Left ventricle myocardium inferior (tissue), 1 donor: ENCODE measurements around the gene SETBP1. TPM values are rescaled to one million over a fixed set of nuclear protein-coding genes. Genes with fewer than 3 reads are reported as not detected.

Source experiments
- DNase-seq: peaks from one replicate; pipeline ENCODE4 v3.0.0-alpha.2; 2020
- H3K27ac ChIP-seq: fragments of 200-600 bp; replicated peaks from 2 replicates; pipeline ENCODE4 v1.8.0; 2021
- H3K27me3 ChIP-seq: fragments of 200-600 bp; 2 replicates; pipeline ENCODE4 v1.8.0; 2021; ENCODE audit warnings: low read depth
- H3K36me3 ChIP-seq: fragments of 200-600 bp; 2 replicates; pipeline ENCODE4 v1.8.0; 2021
- H3K4me1 ChIP-seq: fragments of 200-600 bp; 2 replicates; pipeline ENCODE4 v1.8.0; 2021
- H3K4me3 ChIP-seq: fragments of 200-600 bp; 2 replicates; pipeline ENCODE4 v1.8.0; 2021; ENCODE audit warnings: mild to moderate bottlenecking, moderate library complexity
- H3K9me3 ChIP-seq: fragments of 200-600 bp; replicated peaks from 2 replicates; pipeline ENCODE4 v1.8.0; 2021
- CTCF ChIP-seq: fragments of 200-600 bp; IDR thresholded peaks from 2 replicates; pipeline ENCODE4 v1.8.0; 2021; ENCODE audit warnings: antibody characterized with exemption, mild to moderate bottlenecking, borderline replicate concordance
- intact Hi-C: fragments of 100-400 bp; cut with micrococcal nuclease; formaldehyde crosslinking; loops from one replicate; pipeline ENCODE4 v1.11.0; 2022
- total RNA-seq: library from RNA; stranded (reverse); fragmentation: NEBNext Ultra II Directional; extraction: Animal tissue kit (Norgen Biotek cat#: 25700); gene quantifications from one replicate; pipeline ENCODE4 v1.2.1, GENCODE V29; 2021
- donor health status: DM: no; HTN: yes; CAD: no; lungs with severe emphysema.

Gene SETBP1
- total RNA-seq, 1 donor from 2014 or later, result 10.3 TPM

GRCh38 chr18:44837482-44838180 is 156.9 kb downstream of the SETBP1 start:
- no peak for TF ChIP-seq CTCF
- no peak for DNase-seq
- no peaks in the 10 kb centered on the region for H3K36me3 ChIP-seq
- intact Hi-C loops, result no loop called here
- peaks cover 40% of the 10 kb centered on the region for H3K4me1 ChIP-seq
- no peak overlapping the region for H3K27ac ChIP-seq
- no peak overlapping the region for H3K4me3 ChIP-seq
- no peaks in the 10 kb centered on the region for H3K27me3 ChIP-seq
- H3K9me3 ChIP-seq, result no peaks in the 10 kb centered on the region

DNA sequence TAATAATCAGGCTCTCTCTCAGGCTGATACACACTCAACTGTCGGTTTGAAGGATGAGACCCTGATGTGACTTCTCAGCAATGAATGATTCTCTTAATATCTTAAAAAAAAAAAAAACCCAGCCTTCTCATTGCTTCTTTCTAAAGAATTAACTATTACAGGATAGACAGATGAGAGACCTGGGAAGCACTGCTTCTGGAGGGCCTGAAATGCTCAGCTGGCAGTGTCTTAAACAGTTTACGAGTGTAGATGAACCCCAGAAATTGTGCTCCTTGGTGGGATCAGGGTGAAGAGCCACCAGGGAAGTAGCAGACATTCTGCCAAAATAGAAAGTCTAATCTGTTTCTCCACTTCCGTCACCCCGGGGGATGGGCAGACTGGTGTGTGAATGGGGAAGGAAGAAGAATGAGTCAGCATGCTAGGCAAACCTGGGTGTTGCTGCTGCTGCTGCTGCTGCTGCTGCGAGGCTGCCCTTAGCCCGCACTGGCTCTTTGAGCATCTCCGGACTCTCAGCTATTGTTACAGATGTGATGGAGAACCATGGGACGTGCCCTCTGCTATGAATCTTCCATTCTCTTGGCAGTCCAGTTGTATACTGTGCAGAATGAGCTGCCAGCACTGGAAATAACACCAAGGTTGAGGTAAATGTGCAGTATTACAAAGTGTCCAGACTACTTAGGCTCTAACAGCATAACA is 158.4 kb downstream of the SETBP1 start:
- Histone ChIP-seq H3K4me3 (no peak overlapping the region), H3K9me3 (no peaks in the 10 kb centered on the region), H3K27me3 (no peaks in the 10 kb centered on the region), H3K36me3 (no peaks in the 10 kb centered on the region), H3K4me1 (peaks cover 41% of the 10 kb centered on the region), H3K27ac (peak overlapping the region; percentile 32)
- peak; percentile 71 for DNase-seq
- intact Hi-C loops, result no loop called here
- TF ChIP-seq CTCF, result no peak

DNA sequence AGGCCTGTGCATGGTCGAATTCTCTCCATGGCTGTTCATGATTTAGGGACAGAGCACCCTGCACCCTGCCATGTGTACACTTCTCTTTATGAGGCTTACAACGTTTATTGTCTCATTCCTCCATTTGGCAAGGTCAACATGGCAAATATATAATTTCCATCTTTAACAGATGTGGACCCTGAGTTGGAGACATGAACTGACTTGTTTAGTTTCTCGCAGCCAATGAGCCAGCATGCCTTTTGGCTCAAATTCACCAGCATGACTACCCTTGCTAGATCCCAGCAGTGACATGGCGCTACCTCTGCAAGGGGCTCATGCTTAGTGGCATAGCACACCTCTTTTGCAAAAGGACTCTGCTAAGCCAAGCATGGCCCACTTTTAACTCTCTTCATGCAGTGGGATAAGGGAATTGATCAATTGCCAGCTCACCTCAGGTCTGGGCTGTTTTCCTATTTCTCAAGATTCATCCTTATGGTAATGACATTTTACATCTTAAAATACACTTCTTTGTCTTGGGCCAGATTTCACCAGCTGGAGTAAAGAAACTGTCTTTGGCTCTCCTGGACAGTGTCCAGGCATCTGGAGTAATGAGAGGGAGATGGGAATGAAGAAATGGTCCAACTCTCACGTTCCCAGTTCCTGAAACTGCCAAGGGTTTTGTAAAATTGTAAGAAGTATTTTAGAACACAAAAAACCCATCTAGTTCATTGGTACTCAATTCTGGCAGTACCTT is 159.5 kb downstream of the SETBP1 start:
- Histone ChIP-seq H3K36me3 (no peaks in the 10 kb centered on the region), H3K4me3 (no peak overlapping the region), H3K27ac (peak overlapping the region; percentile 49), H3K9me3 (no peaks in the 10 kb centered on the region), H3K27me3 (no peaks in the 10 kb centered on the region), H3K4me1 (peaks cover 49% of the 10 kb centered on the region)
- DNase-seq, result no peak
- TF ChIP-seq CTCF, result no peak
- intact Hi-C loops, result no loop called here

GRCh38 chr18:44841221-44841620 is 160.5 kb downstream of the SETBP1 start:
- DNase-seq, result no peak
- Histone ChIP-seq H3K9me3 (no peaks in the 10 kb centered on the region), H3K4me1 (peaks cover 41% of the 10 kb centered on the region), H3K4me3 (no peak overlapping the region), H3K27me3 (no peaks in the 10 kb centered on the region), H3K36me3 (no peaks in the 10 kb centered on the region), H3K27ac (peak overlapping the region; percentile 49)
- no peak for TF ChIP-seq CTCF
- intact Hi-C loops, result no loop called here

DNA sequence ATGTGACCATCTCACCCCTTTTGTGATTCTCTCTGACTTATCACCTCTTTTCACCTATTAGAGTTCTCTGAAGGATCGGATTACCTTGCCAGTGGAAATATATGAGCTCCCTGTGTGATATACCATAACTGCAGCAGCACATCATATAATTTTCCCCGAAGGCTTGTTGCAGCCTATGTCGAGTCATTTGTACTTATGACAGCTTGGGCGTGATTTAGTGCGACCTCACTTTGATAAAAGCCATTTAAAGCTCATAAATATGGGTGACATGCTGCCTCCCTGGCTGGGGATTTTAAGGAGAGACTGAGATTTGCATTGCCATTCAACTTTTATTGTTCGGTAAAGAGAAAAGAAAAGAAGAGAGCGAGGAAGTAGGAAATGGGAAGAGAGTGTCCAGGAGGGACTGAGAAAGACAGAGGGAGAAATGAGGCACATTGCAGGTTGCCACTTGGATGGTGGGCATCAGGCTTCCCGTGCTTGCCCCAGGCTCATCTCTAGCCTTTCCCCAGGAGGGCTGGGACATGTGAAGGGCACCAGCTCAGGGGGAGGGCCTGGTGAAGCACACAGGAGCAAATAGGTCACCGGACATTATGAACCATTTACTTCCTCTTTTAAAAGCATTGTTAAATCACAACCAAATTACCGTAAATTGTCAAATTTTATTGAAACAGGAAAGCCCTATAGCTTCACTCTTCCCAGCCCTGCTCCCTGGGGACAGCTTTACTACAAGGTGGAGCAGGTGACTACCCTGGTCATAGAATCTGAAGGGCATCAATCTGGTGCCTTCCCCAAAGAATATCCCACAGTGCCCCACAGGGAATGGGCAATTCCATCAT is 161.3 kb downstream of the SETBP1 start:
- H3K4me1 ChIP-seq, result peaks cover 41% of the 10 kb centered on the region
- no peaks in the 10 kb centered on the region for H3K36me3 ChIP-seq
- no peaks in the 10 kb centered on the region for H3K27me3 ChIP-seq
- DNase-seq, result no peak
- intact Hi-C loops, result no loop called here
- H3K9me3 ChIP-seq, result no peaks in the 10 kb centered on the region
- H3K27ac ChIP-seq, result no peak overlapping the region
- no peak for TF ChIP-seq CTCF
- H3K4me3 ChIP-seq, result no peak overlapping the region
